Upper lobe of left lung (tissue), 6 donors: ENCODE measurements around the gene WTIP. TPM values are rescaled to one million over a fixed set of nuclear protein-coding genes. Genes with fewer than 3 reads are reported as not detected.

Experiments
- ATAC-seq, 2 donors: fragments of 200-7000 bp; cut with Tn5 transposase; one replicate each; pipeline ENCODE4 v1.9.1; 2022; ENCODE audit warnings: mild to moderate bottlenecking in 2 of 2, moderate library complexity in 2 of 2; ENCODE audit not compliant: low FRiP score in 2 of 2
- DNase-seq, 2 donors: peaks; one replicate each; pipeline ENCODE4 v3.0.0-alpha.2; 2019 to 2020
- H3K27ac ChIP-seq, 4 donors: fragments of 200-600 bp; sonication (generic); one replicate each; pipeline ENCODE4 v1.5.1; 2016 to 2019
- H3K27me3 ChIP-seq, 4 donors: fragments of 200-600 bp; sonication (generic); one replicate each; pipeline ENCODE4 v1.5.1; 2017 to 2019
- H3K36me3 ChIP-seq, 4 donors: fragments of 200-600 bp; sonication (generic); one replicate each; pipeline ENCODE4 v1.5.1; 2016 to 2019
- H3K4me1 ChIP-seq, 4 donors: fragments of 200-600 bp; sonication (generic); one replicate each; pipeline ENCODE4 v1.5.1; 2018 to 2019
- H3K4me3 ChIP-seq, 4 donors: fragments of 200-600 bp; sonication (generic); one replicate each; pipeline ENCODE4 v1.5.1; 2017 to 2019; ENCODE audit warnings: mild to moderate bottlenecking in 2 of 4, moderate library complexity in 1 of 4
- H3K9me3 ChIP-seq, 4 donors: fragments of 200-600 bp; sonication (generic); one replicate each; pipeline ENCODE4 v1.5.1; 2018 to 2019
- EP300 ChIP-seq, 4 donors: sonication (generic); formaldehyde crosslinking; IDR thresholded peaks; one replicate each; pipeline ENCODE4 v1.5.1; 2017; ENCODE audit warnings: antibody characterized with exemption in 4 of 4, control low read depth in 2 of 4
- POLR2A ChIP-seq, 4 donors: fragments of 450-650 bp; IDR thresholded peaks; one replicate each; pipeline ENCODE4 v1.5.1; 2016 to 2017; ENCODE audit warnings: antibody characterized with exemption in 4 of 4, mild to moderate bottlenecking in 2 of 4
- POLR2AphosphoS5 ChIP-seq, 2 donors: sonication (generic); formaldehyde crosslinking; IDR thresholded peaks; one replicate each; pipeline ENCODE4 v1.5.1; 2017; ENCODE audit warnings: antibody characterized with exemption in 2 of 2
- WGBS, 2 donors: methylation state at CpG; one replicate each; pipeline ENCODE4 v1.1.5; 2017 to 2018; 5-methylcytosine and 5-hydroxymethylcytosine counted together
- total RNA-seq, 6 donors: library from RNA; depleted of rRNA in 4 of 6; stranded (reverse); fragments of >200 nt in 4 of 6; gene quantifications; one replicate each; pipeline versions ENCODE4 v1.1.0 to v1.2.1, GENCODE V29; 2016 to 2021
- TF ChIP-seq, protein P1 (sequence below), 6 experiments: fragments of 450-650 bp in 4 of 6; fragments of 200-600 bp in 2 of 6; sonication (generic) in 2 of 6; IDR thresholded peaks; one replicate each; pipeline ENCODE4 v1.5.1; 2016 to 2019; ENCODE audit warnings: antibody characterized with exemption in 6 of 6
- donor health status: DM: no; HTN: no; CAD: no; lungs with moderate emphysema.
- donor health status: DM: no; HTN: yes; CAD: no; lungs with severe emphysema.

The WTIP gene
- total RNA-seq, 6 donors from 2014 or later: 18.7 to 93.3 (median 56.9) TPM

DNA sequence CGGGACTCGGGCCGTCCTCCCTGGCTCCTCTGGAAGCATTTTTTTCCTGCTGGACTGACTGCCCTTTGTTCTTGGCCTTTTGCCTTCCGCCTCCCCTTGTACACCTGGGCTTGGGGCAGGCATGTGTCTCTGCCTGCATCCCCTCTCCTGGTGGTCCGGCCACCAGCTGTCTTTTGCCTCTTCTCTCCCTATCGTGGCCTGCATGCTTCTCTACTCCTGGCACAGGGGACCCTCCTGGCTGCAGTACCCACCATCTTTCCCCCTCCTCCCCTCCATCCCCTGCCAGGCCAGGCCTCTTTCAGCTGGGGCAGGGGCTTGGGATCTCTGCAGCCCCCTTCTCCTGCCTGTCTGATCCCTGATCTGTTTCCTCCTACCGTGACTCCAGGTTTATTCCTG lies 12.1 kb downstream of the WTIP start:
- ATAC-seq (no peak), DNase-seq (no peak)
- H3K4me3 ChIP-seq: no peak overlapping the region
- WGBS, 2 donors: 97 to 99% methylated on average over 7 of the region's 7 CpGs
- peaks cover 0 to 81% (median 51%) of the 10 kb centered on the region in 4 donors for H3K36me3 ChIP-seq
- TF ChIP-seq EP300 (IDR thresholded peaks at IDR 0.05): no peak
- TF ChIP-seq POLR2AphosphoS5 (IDR thresholded peaks at IDR 0.05): no peak
- TF ChIP-seq POLR2A (IDR thresholded peaks at IDR 0.05): no peak
- TF ChIP-seq, protein P1, sequence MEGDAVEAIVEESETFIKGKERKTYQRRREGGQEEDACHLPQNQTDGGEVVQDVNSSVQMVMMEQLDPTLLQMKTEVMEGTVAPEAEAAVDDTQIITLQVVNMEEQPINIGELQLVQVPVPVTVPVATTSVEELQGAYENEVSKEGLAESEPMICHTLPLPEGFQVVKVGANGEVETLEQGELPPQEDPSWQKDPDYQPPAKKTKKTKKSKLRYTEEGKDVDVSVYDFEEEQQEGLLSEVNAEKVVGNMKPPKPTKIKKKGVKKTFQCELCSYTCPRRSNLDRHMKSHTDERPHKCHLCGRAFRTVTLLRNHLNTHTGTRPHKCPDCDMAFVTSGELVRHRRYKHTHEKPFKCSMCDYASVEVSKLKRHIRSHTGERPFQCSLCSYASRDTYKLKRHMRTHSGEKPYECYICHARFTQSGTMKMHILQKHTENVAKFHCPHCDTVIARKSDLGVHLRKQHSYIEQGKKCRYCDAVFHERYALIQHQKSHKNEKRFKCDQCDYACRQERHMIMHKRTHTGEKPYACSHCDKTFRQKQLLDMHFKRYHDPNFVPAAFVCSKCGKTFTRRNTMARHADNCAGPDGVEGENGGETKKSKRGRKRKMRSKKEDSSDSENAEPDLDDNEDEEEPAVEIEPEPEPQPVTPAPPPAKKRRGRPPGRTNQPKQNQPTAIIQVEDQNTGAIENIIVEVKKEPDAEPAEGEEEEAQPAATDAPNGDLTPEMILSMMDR (IDR thresholded peaks at IDR 0.05): no peak
- H3K27ac ChIP-seq: no peak overlapping the region
- no peaks in the 10 kb centered on the region for H3K4me1 ChIP-seq
- H3K9me3 ChIP-seq: no peaks in the 10 kb centered on the region
- H3K27me3 ChIP-seq: no peaks in the 10 kb centered on the region

DNA sequence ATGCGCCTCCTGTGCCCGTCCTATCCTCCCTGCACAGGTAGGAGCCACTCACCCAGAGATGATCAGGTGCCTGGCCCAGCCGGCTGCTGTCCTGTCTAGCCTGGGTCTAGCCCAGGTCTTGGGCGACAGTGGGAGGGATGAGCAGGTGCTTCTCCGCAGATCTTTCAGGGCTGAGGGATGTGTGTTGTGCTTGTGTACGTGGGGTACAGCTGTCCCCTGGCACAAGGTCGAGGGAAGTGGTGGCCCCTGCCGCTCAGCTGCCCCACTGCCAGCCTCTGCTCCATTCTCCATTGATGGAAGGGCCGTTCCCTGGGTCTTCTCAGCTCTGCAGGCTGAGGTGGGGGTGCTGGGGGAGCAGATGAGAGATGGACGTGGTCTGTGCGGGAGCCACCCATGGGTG lies 13.0 kb downstream of the WTIP start:
- Histone ChIP-seq H3K9me3 (no peaks in the 10 kb centered on the region), H3K27me3 (no peaks in the 10 kb centered on the region), H3K36me3 (peaks cover 0 to 89% (median 55%) of the 10 kb centered on the region in 4 donors), H3K4me3 (no peak overlapping the region), H3K27ac (no peak overlapping the region), H3K4me1 (no peaks in the 10 kb centered on the region)
- ATAC-seq: no peak
- 92% methylated on average over 9 to 11 of the region's 11 CpGs for WGBS, 2 donors
- no peak for DNase-seq
- no peak for TF ChIP-seq POLR2A (IDR thresholded peaks at IDR 0.05)
- TF ChIP-seq EP300 (IDR thresholded peaks at IDR 0.05): no peak
- no peak for TF ChIP-seq POLR2AphosphoS5 (IDR thresholded peaks at IDR 0.05)
- TF ChIP-seq, protein P1 (IDR thresholded peaks at IDR 0.05): no peak

DNA sequence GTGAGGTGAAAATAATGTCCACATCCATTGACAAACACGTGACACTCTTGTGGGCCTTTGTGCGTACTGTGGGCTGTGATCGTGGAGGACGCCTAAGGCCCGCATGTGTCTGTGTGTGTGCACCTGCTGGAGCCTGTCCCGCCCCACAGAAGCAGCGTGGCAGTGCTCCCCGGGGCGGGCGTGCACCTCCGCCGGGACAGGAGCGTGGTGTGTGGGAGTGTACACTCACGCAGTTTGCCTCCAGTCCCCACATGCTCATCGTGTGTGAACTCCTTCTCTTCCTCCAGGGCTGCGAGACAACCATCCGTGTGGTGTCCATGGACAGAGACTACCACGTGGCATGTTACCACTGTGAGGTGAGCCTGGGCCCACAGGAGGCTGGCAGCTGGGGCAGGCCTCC lies 13.9 kb downstream of the WTIP start:
- Histone ChIP-seq H3K27me3 (no peaks in the 10 kb centered on the region), H3K27ac (no peak overlapping the region), H3K36me3 (peaks cover 0 to 93% (median 53%) of the 10 kb centered on the region in 4 donors), H3K4me3 (no peak overlapping the region), H3K4me1 (no peaks in the 10 kb centered on the region), H3K9me3 (no peaks in the 10 kb centered on the region)
- WGBS, 2 donors: 91% methylated on average over 11 to 18 of the region's 18 CpGs
- no peak for DNase-seq
- ATAC-seq: no peak
- TF ChIP-seq POLR2A (IDR thresholded peaks at IDR 0.05) (no peak), POLR2AphosphoS5 (IDR thresholded peaks at IDR 0.05) (no peak), EP300 (IDR thresholded peaks at IDR 0.05) (no peak)
- TF ChIP-seq, protein P1 (IDR thresholded peaks at IDR 0.05): no peak

DNA sequence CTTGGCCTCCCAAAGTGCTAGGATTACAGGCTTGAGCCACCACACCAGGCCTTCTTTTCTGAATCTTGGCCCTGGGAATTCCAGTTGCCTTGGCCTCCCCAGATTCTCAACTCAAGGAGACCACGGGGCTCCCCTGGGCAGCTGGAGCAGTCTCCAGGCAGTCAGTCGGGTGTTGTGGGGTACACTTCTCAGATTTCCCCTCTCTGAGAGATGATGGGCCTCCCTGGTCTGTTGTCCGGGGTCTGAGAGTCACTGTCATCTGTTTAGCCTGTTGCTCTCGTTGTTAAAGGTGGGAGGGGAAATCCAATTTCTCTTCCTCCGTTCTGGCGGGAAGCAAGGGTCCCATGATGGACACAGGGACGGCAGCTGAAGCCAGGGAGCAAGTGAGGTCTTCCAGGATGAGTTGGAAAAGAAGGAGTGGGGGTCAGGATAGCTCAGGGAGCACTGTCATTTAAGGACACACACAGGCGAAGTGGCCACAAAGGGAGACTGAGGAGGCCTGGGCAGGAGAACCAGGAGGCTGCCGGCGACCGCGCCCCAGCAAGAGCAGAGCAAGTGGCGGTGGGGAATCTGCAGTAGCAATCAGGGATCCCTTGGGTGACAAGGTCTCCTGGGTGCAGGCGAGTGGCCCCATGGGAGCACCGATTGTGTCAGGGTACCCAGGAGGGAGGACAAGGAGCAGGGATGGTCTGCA lies 15.7 kb downstream of the WTIP start:
- Histone ChIP-seq H3K27me3 (no peaks in the 10 kb centered on the region), H3K27ac (no peak overlapping the region), H3K36me3 (peaks cover 0 to 75% (median 48%) of the 10 kb centered on the region in 4 donors), H3K9me3 (no peaks in the 10 kb centered on the region), H3K4me1 (peaks cover 2 to 6% (median 4%) of the 10 kb centered on the region in 4 donors), H3K4me3 (no peak overlapping the region)
- WGBS, 2 donors: 92 to 97% methylated on average over 13 to 15 of the region's 15 CpGs
- TF ChIP-seq POLR2AphosphoS5 (IDR thresholded peaks at IDR 0.05) (no peak), EP300 (IDR thresholded peaks at IDR 0.05) (no peak), POLR2A (IDR thresholded peaks at IDR 0.05) (no peak)
- TF ChIP-seq, protein P1 (IDR thresholded peaks at IDR 0.05): no peak
- ATAC-seq: no peak
- DNase-seq: no peak
